Stomach (tissue), 4 donors: ENCODE measurements around the gene MED23.

ENCODE experiments used
- POLR2A ChIP-seq, 4 donors: fragments of 450-650 bp; IDR thresholded peaks; one replicate each; pipeline ENCODE4 v1.6.1; 2016; ENCODE audit warnings: antibody characterized with exemption in 4 of 4, control low read depth in 2 of 4, mild to moderate bottlenecking in 1 of 4, moderate library complexity in 1 of 4
- TF ChIP-seq, protein P1 (sequence below), 7 experiments: fragments of 450-650 bp in 4 of 7; fragments of 200-600 bp in 3 of 7; sonication (generic) in 3 of 7; IDR thresholded peaks; one replicate each; pipeline ENCODE4 v1.5.1; 2016 to 2019; ENCODE audit warnings: antibody characterized with exemption in 7 of 7, control low read depth in 2 of 7, mild to moderate bottlenecking in 1 of 7

DNA sequence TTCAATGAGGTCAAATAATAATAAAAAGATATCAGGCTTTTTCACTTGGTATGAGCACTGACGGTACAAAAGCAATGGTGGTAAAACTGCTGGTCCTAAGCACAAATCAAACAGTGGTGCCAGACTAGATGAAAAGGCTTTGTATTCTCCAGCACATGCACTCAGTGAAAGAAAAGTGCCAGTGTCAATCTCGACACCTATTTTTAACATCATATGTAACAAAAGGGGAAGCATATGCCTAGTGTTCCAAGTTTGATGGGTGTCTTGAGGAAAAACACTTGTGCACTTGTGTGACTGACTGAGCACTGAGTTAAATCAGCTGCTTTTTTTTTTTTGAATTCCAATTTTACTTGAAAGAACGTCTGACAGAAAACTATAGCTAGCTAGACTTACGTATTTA, 27.3 kb downstream of the MED23 start:
- TF ChIP-seq, protein P1, sequence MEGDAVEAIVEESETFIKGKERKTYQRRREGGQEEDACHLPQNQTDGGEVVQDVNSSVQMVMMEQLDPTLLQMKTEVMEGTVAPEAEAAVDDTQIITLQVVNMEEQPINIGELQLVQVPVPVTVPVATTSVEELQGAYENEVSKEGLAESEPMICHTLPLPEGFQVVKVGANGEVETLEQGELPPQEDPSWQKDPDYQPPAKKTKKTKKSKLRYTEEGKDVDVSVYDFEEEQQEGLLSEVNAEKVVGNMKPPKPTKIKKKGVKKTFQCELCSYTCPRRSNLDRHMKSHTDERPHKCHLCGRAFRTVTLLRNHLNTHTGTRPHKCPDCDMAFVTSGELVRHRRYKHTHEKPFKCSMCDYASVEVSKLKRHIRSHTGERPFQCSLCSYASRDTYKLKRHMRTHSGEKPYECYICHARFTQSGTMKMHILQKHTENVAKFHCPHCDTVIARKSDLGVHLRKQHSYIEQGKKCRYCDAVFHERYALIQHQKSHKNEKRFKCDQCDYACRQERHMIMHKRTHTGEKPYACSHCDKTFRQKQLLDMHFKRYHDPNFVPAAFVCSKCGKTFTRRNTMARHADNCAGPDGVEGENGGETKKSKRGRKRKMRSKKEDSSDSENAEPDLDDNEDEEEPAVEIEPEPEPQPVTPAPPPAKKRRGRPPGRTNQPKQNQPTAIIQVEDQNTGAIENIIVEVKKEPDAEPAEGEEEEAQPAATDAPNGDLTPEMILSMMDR (IDR thresholded peaks at IDR 0.05), result no peak
- TF ChIP-seq POLR2A (IDR thresholded peaks at IDR 0.05), result no peak
